Osteocyte (in vitro differentiated cells): ENCODE results near the gene ACSM4. TPM values are rescaled to one million over a fixed set of nuclear protein-coding genes. Genes with fewer than 3 reads are reported as not detected.

Experiments
- DNase-seq: peaks from one replicate; pipeline ENCODE4 v3.0.0; 2021; ENCODE audit warnings: mixed read lengths; ENCODE audit not compliant: unreplicated experiment; ENCODE audit errors: extremely low spot score
- H3K27ac Mint-ChIP-seq: one replicate; pipeline ENCODE4 v1.8.0; 2021; ENCODE audit warnings: mild to moderate bottlenecking, mixed read lengths; ENCODE audit not compliant: unreplicated experiment
- H3K27me3 Mint-ChIP-seq: one replicate; pipeline ENCODE4 v1.8.0; 2021; ENCODE audit warnings: mixed read lengths; ENCODE audit not compliant: unreplicated experiment
- H3K36me3 Mint-ChIP-seq: one replicate; pipeline ENCODE4 v1.8.0; 2021; ENCODE audit warnings: mixed read lengths; ENCODE audit not compliant: unreplicated experiment
- H3K4me1 Mint-ChIP-seq: one replicate; pipeline ENCODE4 v1.8.0; 2021; ENCODE audit warnings: mixed read lengths; ENCODE audit not compliant: unreplicated experiment
- H3K4me3 Mint-ChIP-seq: one replicate; pipeline ENCODE4 v1.8.0; 2021; ENCODE audit warnings: mild to moderate bottlenecking, moderate library complexity, mixed read lengths; ENCODE audit not compliant: unreplicated experiment
- H3K9me3 Mint-ChIP-seq: one replicate; pipeline ENCODE4 v1.8.0; 2021; ENCODE audit warnings: mixed read lengths; ENCODE audit not compliant: unreplicated experiment
- CTCF ChIP-seq: fragments of 200-600 bp; sonication (generic); IDR thresholded peaks from 2 replicates; pipeline ENCODE4 v1.5.0; 2021; ENCODE audit warnings: antibody characterized with exemption, mild to moderate bottlenecking, moderate library complexity
- total RNA-seq: library from RNA; stranded (reverse); gene quantifications from 2 replicates; pipeline ENCODE4 v1.2.1, GENCODE V29; 2021

The ACSM4 gene
- total RNA-seq, 1 donor from 2014 or later: not detected

- H3K27ac Mint-ChIP-seq: no peak overlapping the region
- no peak overlapping the region for H3K4me3 Mint-ChIP-seq
- H3K27me3 Mint-ChIP-seq: no peaks in the 10 kb centered on the region
- H3K4me1 Mint-ChIP-seq: no peaks in the 10 kb centered on the region
- DNase-seq: no peak
- TF ChIP-seq CTCF: no peak
- peaks cover 3% of the 10 kb centered on the region for H3K9me3 Mint-ChIP-seq
- H3K36me3 Mint-ChIP-seq: no peaks in the 10 kb centered on the region
These were observed 71.3 kb downstream of the ACSM4 start for GRCh38 chr12:7375145-7375543.

- Mint-ChIP-seq H3K9me3 (no peaks in the 10 kb centered on the region), H3K4me1 (no peaks in the 10 kb centered on the region), H3K4me3 (no peak overlapping the region), H3K36me3 (no peaks in the 10 kb centered on the region), H3K27me3 (no peaks in the 10 kb centered on the region), H3K27ac (no peak overlapping the region)
- TF ChIP-seq CTCF: no peak
- no peak for DNase-seq
These were observed 72.3 kb downstream of the ACSM4 start for GRCh38 chr12:7376196-7376595.

Other genes with a start within 250 kb of the ACSM4 start
- gene C1S, start 243.4 kb upstream of the ACSM4 start, total RNA-seq: 16.4 and 18.2 TPM in 2 replicates
- gene C1R, start 211.6 kb upstream of the ACSM4 start, total RNA-seq: 35.1 and 38.4 TPM in 2 replicates
- 20.8 and 22.3 TPM in 2 replicates for gene C1RL, start 194.9 kb upstream of the ACSM4 start, total RNA-seq
- not detected in 2 replicates for gene RBP5, start 175.2 kb upstream of the ACSM4 start, total RNA-seq
- gene CLSTN3, start 173.7 kb upstream of the ACSM4 start, total RNA-seq: 12.0 and 14.4 TPM in 2 replicates
- 30.8 and 31.1 TPM in 2 replicates for gene PEX5, start 114.4 kb upstream of the ACSM4 start, total RNA-seq
- 1.8 TPM in 2 replicates for gene CD163L1, start 140.1 kb downstream of the ACSM4 start, total RNA-seq
- not detected in 2 replicates for gene CD163, start 199.7 kb downstream of the ACSM4 start, total RNA-seq